Prostate gland (tissue), 2 donors: Measurements from ENCODE around the gene CC2D1B.

Experiments
- POLR2A ChIP-seq: fragments of 450-650 bp; IDR thresholded peaks from one replicate; pipeline ENCODE4 v1.6.1; 2016; ENCODE audit warnings: antibody characterized with exemption, mild to moderate bottlenecking
- POLR2AphosphoS5 ChIP-seq: sonication (generic); formaldehyde crosslinking; IDR thresholded peaks from one replicate; pipeline ENCODE4 v1.6.1; 2017; ENCODE audit warnings: antibody characterized with exemption
- TF ChIP-seq, protein P1 (sequence below), 4 experiments: fragments of 200-600 bp in 2 of 4; fragments of 450-650 bp in 2 of 4; sonication (generic) in 2 of 4; IDR thresholded peaks; 1 replicate in 3 of 4; 2 replicates in 1 of 4; pipeline ENCODE4 v1.5.1; 2016 to 2019; ENCODE audit warnings: antibody characterized with exemption in 4 of 4, mild to moderate bottlenecking in 2 of 4, moderate library complexity in 2 of 4

DNA sequence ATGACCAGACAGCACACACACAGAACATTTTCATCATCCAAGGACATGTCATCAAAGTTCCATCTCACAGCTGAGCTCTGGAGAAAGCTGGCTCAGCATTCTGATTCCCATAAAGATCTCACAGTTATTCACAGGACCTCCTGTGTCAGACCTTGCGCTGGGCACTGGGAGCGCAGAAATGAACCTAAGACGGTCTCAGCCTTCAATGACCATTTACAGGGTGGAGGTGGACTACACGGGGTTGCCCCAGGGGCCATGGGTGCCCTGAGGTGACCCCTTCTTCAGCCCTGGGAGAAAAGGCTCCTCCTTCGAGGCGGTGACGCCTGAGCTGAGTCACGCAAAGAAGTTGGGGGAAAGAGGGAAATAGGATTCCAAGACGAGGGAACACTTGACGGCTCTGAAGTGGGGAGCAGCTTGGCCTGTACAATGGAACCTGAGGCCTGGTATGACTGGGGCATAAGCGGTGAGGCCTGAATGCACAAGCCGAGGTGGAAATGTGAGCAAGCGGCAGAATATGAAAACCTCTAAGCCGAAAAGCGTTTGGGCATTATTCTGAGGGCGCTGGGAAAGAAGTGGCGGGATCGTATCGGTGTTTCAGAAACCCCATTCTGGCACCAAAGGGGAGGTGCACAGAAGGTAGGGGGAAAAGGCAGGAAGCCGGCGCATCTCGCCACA is 797 bp downstream of the CC2D1B start:
- peak; percentile 47 for TF ChIP-seq POLR2A
- peak; percentile 29 for TF ChIP-seq POLR2AphosphoS5
- TF ChIP-seq, protein P1, sequence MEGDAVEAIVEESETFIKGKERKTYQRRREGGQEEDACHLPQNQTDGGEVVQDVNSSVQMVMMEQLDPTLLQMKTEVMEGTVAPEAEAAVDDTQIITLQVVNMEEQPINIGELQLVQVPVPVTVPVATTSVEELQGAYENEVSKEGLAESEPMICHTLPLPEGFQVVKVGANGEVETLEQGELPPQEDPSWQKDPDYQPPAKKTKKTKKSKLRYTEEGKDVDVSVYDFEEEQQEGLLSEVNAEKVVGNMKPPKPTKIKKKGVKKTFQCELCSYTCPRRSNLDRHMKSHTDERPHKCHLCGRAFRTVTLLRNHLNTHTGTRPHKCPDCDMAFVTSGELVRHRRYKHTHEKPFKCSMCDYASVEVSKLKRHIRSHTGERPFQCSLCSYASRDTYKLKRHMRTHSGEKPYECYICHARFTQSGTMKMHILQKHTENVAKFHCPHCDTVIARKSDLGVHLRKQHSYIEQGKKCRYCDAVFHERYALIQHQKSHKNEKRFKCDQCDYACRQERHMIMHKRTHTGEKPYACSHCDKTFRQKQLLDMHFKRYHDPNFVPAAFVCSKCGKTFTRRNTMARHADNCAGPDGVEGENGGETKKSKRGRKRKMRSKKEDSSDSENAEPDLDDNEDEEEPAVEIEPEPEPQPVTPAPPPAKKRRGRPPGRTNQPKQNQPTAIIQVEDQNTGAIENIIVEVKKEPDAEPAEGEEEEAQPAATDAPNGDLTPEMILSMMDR (IDR thresholded peaks at IDR 0.05) = no peak
